ENCODE measurements around the gene OPA1.

Gene OPA1

DNA sequence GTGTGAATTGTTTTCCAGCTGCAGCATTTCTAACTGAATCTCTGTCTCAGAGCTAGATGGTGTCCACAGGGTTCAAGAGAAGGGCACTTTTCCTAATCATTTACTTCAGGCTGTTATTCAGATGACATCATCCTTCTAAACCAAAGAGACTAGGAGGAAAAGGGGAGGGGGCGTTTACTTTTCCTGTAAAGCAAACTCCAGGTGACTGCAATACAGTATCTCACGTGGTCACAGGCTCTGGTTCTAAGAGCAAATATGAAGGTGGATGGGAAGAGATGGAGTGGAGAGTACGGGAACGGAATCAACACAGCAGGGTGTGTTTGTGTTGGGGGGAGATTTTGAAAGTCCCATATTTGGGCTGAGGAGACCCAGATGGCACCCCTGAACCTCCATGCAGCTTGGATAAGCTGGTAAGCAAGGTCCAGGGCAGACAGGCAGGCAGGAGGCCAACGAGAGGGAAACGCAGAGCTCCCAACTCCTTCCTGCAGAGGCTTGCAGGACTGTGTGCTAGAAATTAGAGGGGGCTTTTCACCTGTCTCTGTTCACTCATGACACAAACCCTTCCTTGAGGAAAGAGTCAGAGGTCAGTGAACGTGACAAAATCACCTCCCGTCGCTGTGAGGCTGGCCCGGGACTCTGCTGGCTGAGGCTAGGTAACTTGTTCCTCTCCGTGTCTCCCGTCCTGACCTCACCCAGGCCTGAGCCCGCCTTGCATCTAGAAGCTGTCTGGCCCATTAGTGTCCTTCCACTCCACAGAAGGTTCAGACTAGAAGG, 151.2 kb downstream of the OPA1 start:
- peak; percentile 22 to 50 for DNase-seq

DNA sequence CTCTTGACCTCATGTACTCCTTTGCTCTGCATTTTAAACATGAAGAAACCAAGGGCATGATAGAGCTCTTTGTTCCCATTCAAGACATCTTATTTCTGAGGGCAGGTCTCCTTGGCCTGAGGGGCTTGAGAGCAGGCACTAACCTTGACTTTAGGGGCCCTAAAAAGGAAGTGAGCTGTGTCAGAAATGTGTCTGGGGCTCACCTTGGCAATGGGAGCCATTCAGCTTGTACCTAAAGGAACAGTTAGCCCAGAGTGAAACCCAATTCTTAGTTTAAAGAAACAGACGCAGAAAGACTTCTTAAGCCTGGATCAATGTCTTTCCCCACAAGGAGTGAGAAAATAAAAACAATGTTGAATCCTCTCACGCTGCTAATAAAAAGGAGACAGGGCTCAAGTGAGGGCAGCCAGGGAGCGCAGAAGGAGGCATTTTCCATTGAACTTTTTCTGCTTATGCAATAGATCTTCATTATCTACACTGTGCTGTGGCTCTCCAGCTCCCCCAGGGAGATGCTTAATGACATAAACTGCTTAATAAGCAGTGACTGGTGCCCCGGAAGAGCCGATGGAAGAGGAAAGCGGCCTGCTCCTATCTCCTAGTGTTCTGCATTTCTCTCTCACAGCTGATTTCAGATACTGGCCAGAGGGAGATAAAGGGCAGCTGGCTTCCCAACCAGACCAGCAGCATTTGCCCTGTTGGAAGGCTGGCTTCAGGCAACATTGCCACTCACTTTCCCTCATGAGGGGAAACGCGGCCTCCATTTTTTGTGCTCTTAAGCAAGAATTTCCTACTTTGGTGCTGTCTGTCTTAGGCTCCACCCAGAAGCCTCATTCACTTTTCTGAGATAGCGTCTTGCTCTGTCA, 152.0 kb downstream of the OPA1 start:
- no peak for DNase-seq

GRCh38 chr3:193746832-193747231, 153.8 kb downstream of the OPA1 start:
- DNase-seq = no peak
